ENCODE measurements around the gene MYOM1.

GRCh38 chr18:3150688-3151087, 69.1 kb downstream of the MYOM1 start:
- TF ChIP-seq CTCF (IDR thresholded peaks at IDR 0.05) (no peak), POLR2A (IDR thresholded peaks at IDR 0.05) (no peak)

Data from Peyer's patch (tissue), 4 donors.